ENCODE results near the gene CFAP206.

- TF ChIP-seq POLR2A (IDR thresholded peaks at IDR 0.05; ENCODE audit: extremely low read depth, insufficient read length) (no peak), CTCF (IDR thresholded peaks at IDR 0.05; ENCODE audit: low read depth, low read length) (no peak)
- TF ChIP-seq, protein P1, sequence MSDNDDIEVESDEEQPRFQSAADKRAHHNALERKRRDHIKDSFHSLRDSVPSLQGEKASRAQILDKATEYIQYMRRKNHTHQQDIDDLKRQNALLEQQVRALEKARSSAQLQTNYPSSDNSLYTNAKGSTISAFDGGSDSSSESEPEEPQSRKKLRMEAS (IDR thresholded peaks at IDR 0.05; ENCODE audit: low read depth, low read length), result no peak
Observed at GRCh38 chr6:87382861-87383260, 24.9 kb upstream of the CFAP206 start.
